A549 (cell line): ENCODE results near the gene LPCAT4. TPM values are rescaled to one million over a fixed set of nuclear protein-coding genes. Genes with fewer than 3 reads are reported as not detected.
A peak's percentile ranks its signal among the peaks of the same experiment; 100 is the strongest.

Experiments used
- ATAC-seq, 2 experiments: fragments of 200-7000 bp in 1 of 2; fragments of >200 bp in 1 of 2; cut with Nextera tagmentation in 1 of 2; cut with Tn5 transposase in 1 of 2; 3 replicates each; pipeline versions ENCODE4 v1.8.0 to v1.9.1; 2018 to 2020; ENCODE audit warnings: mild to moderate bottlenecking in 1 of 2, moderate library complexity in 1 of 2
- CTCF ChIA-PET: fragments of 300-600 bp; sonication (Branson Sonifier 250); formaldehyde crosslinking; extraction: SDS; loops from one replicate; lab custom pipeline; 2021; ENCODE audit warnings: antibody characterized with exemption, inconsistent platforms; lab: Yijun Ruan, JAX
- POLR2A ChIA-PET: fragments of 350-600 bp; formaldehyde crosslinking; extraction: SDS; loops from one replicate; lab custom pipeline; 2021; ENCODE audit warnings: antibody characterized with exemption, inconsistent platforms; lab: Yijun Ruan, JAX
- DNase-seq, 2 experiments: peaks; one replicate each; pipeline versions ENCODE4 v3.0.0 to v3.0.0-alpha.2; 2011 to 2016; ENCODE audit warnings: low read depth in 1 of 2, low spot score in 1 of 2
- FAIRE-seq: peaks from 2 replicates; lab custom pipeline; 2011; peaks lifted over from hg19 to GRCh38; lab: Jason Lieb, UNC
- H3K27ac ChIP-seq, 2 experiments: fragments of >200 bp; sonication (Bioruptor Twin); formaldehyde crosslinking; 3 replicates each; pipeline ENCODE4 v1.5.1; 2016 to 2017
- H3K4me1 ChIP-seq: fragments of >200 bp; sonication (Bioruptor Twin); formaldehyde crosslinking; 3 replicates; pipeline ENCODE4 v1.6.1; 2016
- H3K4me2 ChIP-seq: fragments of >200 bp; sonication (Bioruptor Twin); formaldehyde crosslinking; 3 replicates; pipeline ENCODE4 v1.6.1; 2016
- H3K4me3 ChIP-seq: fragments of >200 bp; sonication (Bioruptor Twin); formaldehyde crosslinking; 3 replicates; pipeline ENCODE4 v1.5.1; 2016
- H3K9me3 ChIP-seq: fragments of >200 bp; sonication (Bioruptor Twin); formaldehyde crosslinking; 3 replicates; pipeline ENCODE4 v1.6.1; 2016
- CEBPB ChIP-seq, 2 experiments: fragments of >200 bp in 1 of 2; sonication (Bioruptor Twin) in 1 of 2; formaldehyde crosslinking in 1 of 2; IDR thresholded peaks; 2 replicates each; pipeline ENCODE4 v1.6.1; 2012 to 2016
- CHD2 ChIP-seq: fragments of 150-350 bp; IDR thresholded peaks from 2 replicates; pipeline ENCODE4 v1.6.1; 2014; ENCODE audit warnings: low read length; ENCODE audit not compliant: partially characterized antibody
- CHD4 ChIP-seq: fragments of 200-600 bp; sonication (generic); IDR thresholded peaks from 2 replicates; pipeline ENCODE4 v1.6.1; 2016; ENCODE audit warnings: antibody characterized with exemption, mild to moderate bottlenecking, borderline replicate concordance
- EHF ChIP-seq: fragments of 250-450 bp; sonication (Bioruptor Pico); IDR thresholded peaks from 2 replicates; pipeline ENCODE4 v1.5.0; 2020; ENCODE audit warnings: mild to moderate bottlenecking
- ESRRA ChIP-seq: fragments of 150-350 bp; IDR thresholded peaks from 2 replicates; pipeline ENCODE4 v1.6.1; 2014; ENCODE audit warnings: mild to moderate bottlenecking, low read length, borderline replicate concordance
- FOSB ChIP-seq: fragments of 250-450 bp; sonication (Bioruptor Pico); IDR thresholded peaks from 2 replicates; pipeline ENCODE4 v1.5.0; 2020; ENCODE audit warnings: mild to moderate bottlenecking, moderate library complexity
- GATA3 ChIP-seq: IDR thresholded peaks from 2 replicates; pipeline ENCODE4 v1.6.1; 2012; ENCODE audit warnings: borderline replicate concordance
- HOXB13 ChIP-seq: fragments of 250-450 bp; sonication (Bioruptor Pico); IDR thresholded peaks from 2 replicates; pipeline ENCODE4 v1.5.0; 2020; ENCODE audit warnings: low read depth, mild to moderate bottlenecking, moderate library complexity
- HOXB5 ChIP-seq: fragments of 250-450 bp; sonication (Bioruptor Pico); IDR thresholded peaks from 2 replicates; pipeline ENCODE4 v1.5.0; 2020; ENCODE audit warnings: mild to moderate bottlenecking, moderate library complexity
- JUNB ChIP-seq: fragments of >200 bp; sonication (Bioruptor Twin); formaldehyde crosslinking; IDR thresholded peaks from 2 replicates; pipeline ENCODE4 v1.6.1; 2016
- KDM5A ChIP-seq: fragments of 200-600 bp; sonication (generic); IDR thresholded peaks from 2 replicates; pipeline ENCODE4 v1.6.1; 2016; ENCODE audit warnings: antibody characterized with exemption, mild to moderate bottlenecking
- MYC ChIP-seq: IDR thresholded peaks from 2 replicates; pipeline ENCODE4 v1.6.1; 2012; ENCODE audit warnings: mild to moderate bottlenecking, inconsistent platforms, low read length, improper control_type of control experiment, borderline replicate concordance
- NPAS2 ChIP-seq: fragments of 250-450 bp; sonication (Bioruptor Pico); IDR thresholded peaks from 2 replicates; pipeline ENCODE4 v1.8.0; 2022; ENCODE audit warnings: mild to moderate bottlenecking, moderate library complexity, borderline replicate concordance
- PHF8 ChIP-seq: fragments of 200-600 bp; sonication (generic); IDR thresholded peaks from 2 replicates; pipeline ENCODE4 v1.6.1; 2016; ENCODE audit warnings: low read depth, mild to moderate bottlenecking, antibody characterized with exemption, moderate library complexity, borderline replicate concordance
- POLR2A ChIP-seq: IDR thresholded peaks from 2 replicates; pipeline ENCODE4 v1.6.1; 2012; ENCODE audit warnings: mild to moderate bottlenecking, low read length
- RNF2 ChIP-seq: fragments of 200-600 bp; sonication (generic); IDR thresholded peaks from 2 replicates; pipeline ENCODE4 v1.6.1; 2016; ENCODE audit warnings: low read depth, mild to moderate bottlenecking, antibody characterized with exemption, moderate library complexity, borderline replicate concordance
- SMC3 ChIP-seq: fragments of >200 bp; sonication (Bioruptor Twin); formaldehyde crosslinking; IDR thresholded peaks from 3 replicates; pipeline ENCODE4 v1.6.1; 2018; ENCODE audit warnings: inconsistent platforms
- SREBF2 ChIP-seq: fragments of 450-650 bp; IDR thresholded peaks from 2 replicates; pipeline ENCODE4 v1.6.1; 2014; ENCODE audit warnings: mild to moderate bottlenecking, moderate library complexity
- TP53 ChIP-seq: fragments of 250-450 bp; sonication (Bioruptor Pico); IDR thresholded peaks from 2 replicates; pipeline ENCODE4 v1.5.0; 2021; ENCODE audit warnings: mild to moderate bottlenecking, moderate library complexity
- ZFP36 ChIP-seq: fragments of 450-650 bp; IDR thresholded peaks from 2 replicates; pipeline ENCODE4 v1.6.1; 2014; ENCODE audit warnings: borderline replicate concordance; ENCODE audit not compliant: partially characterized antibody
- ZSCAN20 ChIP-seq: fragments of 250-450 bp; sonication (Bioruptor Pico); IDR thresholded peaks from 2 replicates; pipeline ENCODE4 v1.8.0; 2022; ENCODE audit warnings: mild to moderate bottlenecking, moderate library complexity
- WGBS: methylation state at CpG from one replicate; pipeline ENCODE4 v1.1.6; 2017; ENCODE audit errors: missing lambda C conversion rate; 5-methylcytosine and 5-hydroxymethylcytosine counted together
- polyA plus RNA-seq, 4 experiments: library from polyadenylated mRNA; depleted of rRNA in 3 of 4; stranded (reverse); fragments of >200 nt; fragmentation: RNase III in 1 of 4; extraction: RNeasy Plus Mini Kit Qiagen cat#74134 plus additional on column Dnase treatment in 1 of 4; gene quantifications; 2 replicates in 3 of 4; 3 replicates in 1 of 4; pipeline ENCODE4 v1.2.3, GENCODE V29; 2011 to 2017
- TF ChIP-seq, protein P1 (sequence below): fragments of >200 bp; sonication (Bioruptor Twin); formaldehyde crosslinking; IDR thresholded peaks from 3 replicates; pipeline ENCODE4 v1.6.1; 2016
- TF ChIP-seq, protein P2 (sequence below): IDR thresholded peaks from 2 replicates; pipeline ENCODE4 v1.6.1; 2012
- TF ChIP-seq, protein P3 (sequence below): fragments of 250-450 bp; sonication (Bioruptor Pico); IDR thresholded peaks from 2 replicates; pipeline ENCODE4 v1.5.0; 2020; ENCODE audit warnings: low read depth, mild to moderate bottlenecking, moderate library complexity
- TF ChIP-seq, protein P4 (sequence below): fragments of 250-450 bp; sonication (Bioruptor Pico); IDR thresholded peaks from 2 replicates; pipeline ENCODE4 v1.5.0; 2021; ENCODE audit warnings: mild to moderate bottlenecking, moderate library complexity, borderline replicate concordance
- TF ChIP-seq, protein P5 (sequence below): fragments of >200 bp; sonication (Bioruptor Twin); formaldehyde crosslinking; IDR thresholded peaks from 2 replicates; pipeline ENCODE4 v1.6.1; 2016
- TF ChIP-seq, protein P6 (sequence below): fragments of 200-600 bp; sonication (generic); IDR thresholded peaks from 2 replicates; pipeline ENCODE4 v1.6.1; 2016; ENCODE audit warnings: antibody characterized with exemption, mild to moderate bottlenecking, moderate library complexity

LPCAT4 gene
- polyA plus RNA-seq, 2 of the 4 experiments (the other 2 are of a cell fraction): 42.9 to 50.1 TPM

DNA sequence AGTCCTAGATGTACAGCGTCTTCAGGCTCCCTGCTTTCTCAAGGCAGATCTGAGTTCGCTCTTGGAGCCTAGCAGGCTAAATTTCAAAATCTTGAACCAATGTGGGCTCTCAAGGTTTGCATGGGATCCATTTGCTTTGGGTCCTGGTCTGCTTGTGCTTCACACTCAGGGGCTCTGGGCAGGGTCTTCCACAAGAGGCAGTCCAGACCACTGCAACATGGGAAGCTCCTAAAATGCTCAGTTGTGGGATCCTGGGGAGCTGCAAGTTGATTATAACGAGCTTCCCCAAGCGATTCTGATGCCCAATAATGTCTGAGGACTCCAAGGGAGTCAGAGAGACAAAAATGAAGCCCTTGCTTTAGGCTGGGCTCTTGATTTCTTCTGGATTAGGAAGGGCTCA, 17.2 kb downstream of the LPCAT4 start (continued):
- TF ChIP-seq TP53 (CRISPR knock-in tag): no peak
- TF ChIP-seq NPAS2 (CRISPR knock-in tag): no peak

DNA sequence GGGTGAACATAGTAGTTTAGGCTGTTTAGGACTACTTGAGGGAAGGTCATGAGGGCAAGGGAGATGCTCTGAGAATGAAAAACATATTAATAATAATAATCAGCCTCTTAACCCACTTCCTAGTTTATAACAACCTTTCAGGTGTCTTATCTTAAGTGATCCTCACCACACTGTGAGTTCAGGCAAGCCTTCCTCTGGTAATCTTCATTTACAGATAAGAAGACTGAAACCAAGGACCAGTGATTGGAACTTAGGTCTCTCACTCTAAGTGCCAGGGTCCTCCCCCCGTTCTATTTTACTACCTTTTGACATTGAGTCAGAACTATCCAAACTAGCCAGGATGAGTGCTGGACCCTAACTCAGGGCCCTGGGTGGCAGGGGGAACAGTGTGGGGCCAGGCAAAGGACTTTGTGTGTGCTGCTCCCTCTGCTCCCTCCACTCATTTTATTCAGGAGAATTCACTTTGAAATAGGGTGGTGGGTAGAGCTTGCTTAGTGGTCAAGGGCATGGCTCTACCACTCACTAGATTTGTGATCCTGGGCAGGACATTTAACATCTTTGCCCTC, 18.2 kb downstream of the LPCAT4 start:
- H3K4me2 ChIP-seq: no peak overlapping the region
- no peak for ATAC-seq
- ChIA-PET CTCF (interaction anchor here (1.4 kb wide), 2 partner anchors 11 to 19 kb away, joined by 4 to 7 read pairs; partner anchors contain the start of gene LPCAT4), POLR2A (interaction anchor here (0.6 kb wide), 1 partner anchor 20 kb away, joined by 4 read pairs; no protein-coding TSS in a partner anchor)
- H3K27ac ChIP-seq: no peak overlapping the region
- H3K9me3 ChIP-seq: no peaks in the 10 kb centered on the region
- peak; percentile 32 for FAIRE-seq
- TF ChIP-seq PHF8 (no peak), POLR2A (no peak), NPAS2 (CRISPR knock-in tag) (no peak), RNF2 (no peak), CHD4 (no peak), ESRRA (no peak), GATA3 (no peak), CHD2 (no peak)
- TF ChIP-seq, protein P1, sequence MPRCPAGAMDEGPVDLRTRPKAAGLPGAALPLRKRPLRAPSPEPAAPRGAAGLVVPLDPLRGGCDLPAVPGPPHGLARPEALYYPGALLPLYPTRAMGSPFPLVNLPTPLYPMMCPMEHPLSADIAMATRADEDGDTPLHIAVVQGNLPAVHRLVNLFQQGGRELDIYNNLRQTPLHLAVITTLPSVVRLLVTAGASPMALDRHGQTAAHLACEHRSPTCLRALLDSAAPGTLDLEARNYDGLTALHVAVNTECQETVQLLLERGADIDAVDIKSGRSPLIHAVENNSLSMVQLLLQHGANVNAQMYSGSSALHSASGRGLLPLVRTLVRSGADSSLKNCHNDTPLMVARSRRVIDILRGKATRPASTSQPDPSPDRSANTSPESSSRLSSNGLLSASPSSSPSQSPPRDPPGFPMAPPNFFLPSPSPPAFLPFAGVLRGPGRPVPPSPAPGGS: no peak
- TF ChIP-seq, protein P2, sequence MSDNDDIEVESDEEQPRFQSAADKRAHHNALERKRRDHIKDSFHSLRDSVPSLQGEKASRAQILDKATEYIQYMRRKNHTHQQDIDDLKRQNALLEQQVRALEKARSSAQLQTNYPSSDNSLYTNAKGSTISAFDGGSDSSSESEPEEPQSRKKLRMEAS: no peak
- no peak overlapping the region for H3K4me3 ChIP-seq
- no peaks in the 10 kb centered on the region for H3K4me1 ChIP-seq
- DNase-seq: no peak
- WGBS: 6% methylated on average over 1 of the region's 1 CpG

DNA sequence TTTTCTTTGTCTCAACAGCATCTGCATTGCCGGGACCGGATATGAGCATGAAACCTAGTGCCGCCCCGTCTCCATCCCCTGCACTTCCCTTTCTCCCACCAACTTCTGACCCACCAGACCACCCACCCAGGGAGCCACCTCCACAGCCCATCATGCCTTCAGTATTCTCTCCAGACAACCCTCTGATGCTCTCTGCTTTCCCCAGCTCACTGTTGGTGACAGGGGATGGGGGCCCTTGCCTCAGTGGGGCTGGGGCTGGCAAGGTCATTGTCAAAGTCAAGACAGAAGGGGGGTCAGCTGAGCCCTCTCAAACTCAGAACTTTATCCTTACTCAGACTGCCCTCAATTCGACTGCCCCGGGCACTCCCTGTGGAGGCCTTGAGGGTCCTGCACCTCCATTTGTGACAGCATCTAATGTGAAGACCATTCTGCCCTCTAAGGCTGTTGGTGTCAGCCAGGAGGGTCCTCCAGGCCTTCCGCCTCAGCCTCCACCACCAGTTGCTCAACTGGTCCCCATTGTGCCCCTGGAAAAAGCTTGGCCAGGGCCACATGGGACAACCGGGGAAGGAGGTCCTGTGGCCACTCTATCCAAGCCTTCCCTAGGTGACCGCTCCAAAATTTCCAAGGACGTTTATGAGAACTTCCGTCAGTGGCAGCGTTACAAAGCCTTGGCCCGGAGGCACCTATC, 18.9 kb downstream of the LPCAT4 start:
- Histone ChIP-seq H3K27ac (no peak overlapping the region), H3K4me1 (no peaks in the 10 kb centered on the region), H3K4me3 (no peak overlapping the region), H3K4me2 (no peak overlapping the region), H3K9me3 (no peaks in the 10 kb centered on the region)
- no peak for TF ChIP-seq SREBF2
- TF ChIP-seq, protein P3, sequence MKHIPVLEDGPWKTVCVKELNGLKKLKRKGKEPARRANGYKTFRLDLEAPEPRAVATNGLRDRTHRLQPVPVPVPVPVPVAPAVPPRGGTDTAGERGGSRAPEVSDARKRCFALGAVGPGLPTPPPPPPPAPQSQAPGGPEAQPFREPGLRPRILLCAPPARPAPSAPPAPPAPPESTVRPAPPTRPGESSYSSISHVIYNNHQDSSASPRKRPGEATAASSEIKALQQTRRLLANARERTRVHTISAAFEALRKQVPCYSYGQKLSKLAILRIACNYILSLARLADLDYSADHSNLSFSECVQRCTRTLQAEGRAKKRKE (CRISPR knock-in tag): no peak
- TF ChIP-seq HOXB5 (CRISPR knock-in tag): no peak
- TF ChIP-seq, protein P4, sequence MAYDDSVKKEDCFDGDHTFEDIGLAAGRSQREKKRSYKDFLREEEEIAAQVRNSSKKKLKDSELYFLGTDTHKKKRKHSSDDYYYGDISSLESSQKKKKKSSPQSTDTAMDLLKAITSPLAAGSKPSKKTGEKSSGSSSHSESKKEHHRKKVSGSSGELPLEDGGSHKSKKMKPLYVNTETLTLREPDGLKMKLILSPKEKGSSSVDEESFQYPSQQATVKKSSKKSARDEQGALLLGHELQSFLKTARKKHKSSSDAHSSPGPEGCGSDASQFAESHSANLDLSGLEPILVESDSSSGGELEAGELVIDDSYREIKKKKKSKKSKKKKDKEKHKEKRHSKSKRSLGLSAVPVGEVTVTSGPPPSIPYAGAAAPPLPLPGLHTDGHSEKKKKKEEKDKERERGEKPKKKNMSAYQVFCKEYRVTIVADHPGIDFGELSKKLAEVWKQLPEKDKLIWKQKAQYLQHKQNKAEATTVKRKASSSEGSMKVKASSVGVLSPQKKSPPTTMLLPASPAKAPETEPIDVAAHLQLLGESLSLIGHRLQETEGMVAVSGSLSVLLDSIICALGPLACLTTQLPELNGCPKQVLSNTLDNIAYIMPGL (CRISPR knock-in tag): no peak
- TF ChIP-seq CEBPB (IDR thresholded peaks at IDR 0.05): no peak
- TF ChIP-seq, protein P5, sequence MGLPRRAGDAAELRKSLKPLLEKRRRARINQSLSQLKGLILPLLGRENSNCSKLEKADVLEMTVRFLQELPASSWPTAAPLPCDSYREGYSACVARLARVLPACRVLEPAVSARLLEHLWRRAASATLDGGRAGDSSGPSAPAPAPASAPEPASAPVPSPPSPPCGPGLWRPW: no peak
- TF ChIP-seq, protein P6, sequence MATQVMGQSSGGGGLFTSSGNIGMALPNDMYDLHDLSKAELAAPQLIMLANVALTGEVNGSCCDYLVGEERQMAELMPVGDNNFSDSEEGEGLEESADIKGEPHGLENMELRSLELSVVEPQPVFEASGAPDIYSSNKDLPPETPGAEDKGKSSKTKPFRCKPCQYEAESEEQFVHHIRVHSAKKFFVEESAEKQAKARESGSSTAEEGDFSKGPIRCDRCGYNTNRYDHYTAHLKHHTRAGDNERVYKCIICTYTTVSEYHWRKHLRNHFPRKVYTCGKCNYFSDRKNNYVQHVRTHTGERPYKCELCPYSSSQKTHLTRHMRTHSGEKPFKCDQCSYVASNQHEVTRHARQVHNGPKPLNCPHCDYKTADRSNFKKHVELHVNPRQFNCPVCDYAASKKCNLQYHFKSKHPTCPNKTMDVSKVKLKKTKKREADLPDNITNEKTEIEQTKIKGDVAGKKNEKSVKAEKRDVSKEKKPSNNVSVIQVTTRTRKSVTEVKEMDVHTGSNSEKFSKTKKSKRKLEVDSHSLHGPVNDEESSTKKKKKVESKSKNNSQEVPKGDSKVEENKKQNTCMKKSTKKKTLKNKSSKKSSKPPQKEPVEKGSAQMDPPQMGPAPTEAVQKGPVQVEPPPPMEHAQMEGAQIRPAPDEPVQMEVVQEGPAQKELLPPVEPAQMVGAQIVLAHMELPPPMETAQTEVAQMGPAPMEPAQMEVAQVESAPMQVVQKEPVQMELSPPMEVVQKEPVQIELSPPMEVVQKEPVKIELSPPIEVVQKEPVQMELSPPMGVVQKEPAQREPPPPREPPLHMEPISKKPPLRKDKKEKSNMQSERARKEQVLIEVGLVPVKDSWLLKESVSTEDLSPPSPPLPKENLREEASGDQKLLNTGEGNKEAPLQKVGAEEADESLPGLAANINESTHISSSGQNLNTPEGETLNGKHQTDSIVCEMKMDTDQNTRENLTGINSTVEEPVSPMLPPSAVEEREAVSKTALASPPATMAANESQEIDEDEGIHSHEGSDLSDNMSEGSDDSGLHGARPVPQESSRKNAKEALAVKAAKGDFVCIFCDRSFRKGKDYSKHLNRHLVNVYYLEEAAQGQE: no peak
- TF ChIP-seq HOXB13 (CRISPR knock-in tag): no peak
- no peak for TF ChIP-seq EHF (CRISPR knock-in tag)
- no peak for TF ChIP-seq JUNB
- TF ChIP-seq FOSB (CRISPR knock-in tag): no peak
- TF ChIP-seq SMC3: no peak
- TF ChIP-seq ZSCAN20: no peak
- no peak for TF ChIP-seq MYC
- no peak for TF ChIP-seq RNF2
- TF ChIP-seq KDM5A: no peak
- TF ChIP-seq ZFP36: no peak
- 63% methylated on average over 13 of the region's 13 CpGs for WGBS
- DNase-seq (no peak), FAIRE-seq (no peak), ATAC-seq (no peak)
- ChIA-PET POLR2A (no interaction called here), CTCF (interaction anchor here (1.4 kb wide), 2 partner anchors 12 to 19 kb away, joined by 4 to 7 read pairs; partner anchors contain the start of gene LPCAT4)
